ENCODE data around the gene MAN2C1.

Gene MAN2C1

DNA sequence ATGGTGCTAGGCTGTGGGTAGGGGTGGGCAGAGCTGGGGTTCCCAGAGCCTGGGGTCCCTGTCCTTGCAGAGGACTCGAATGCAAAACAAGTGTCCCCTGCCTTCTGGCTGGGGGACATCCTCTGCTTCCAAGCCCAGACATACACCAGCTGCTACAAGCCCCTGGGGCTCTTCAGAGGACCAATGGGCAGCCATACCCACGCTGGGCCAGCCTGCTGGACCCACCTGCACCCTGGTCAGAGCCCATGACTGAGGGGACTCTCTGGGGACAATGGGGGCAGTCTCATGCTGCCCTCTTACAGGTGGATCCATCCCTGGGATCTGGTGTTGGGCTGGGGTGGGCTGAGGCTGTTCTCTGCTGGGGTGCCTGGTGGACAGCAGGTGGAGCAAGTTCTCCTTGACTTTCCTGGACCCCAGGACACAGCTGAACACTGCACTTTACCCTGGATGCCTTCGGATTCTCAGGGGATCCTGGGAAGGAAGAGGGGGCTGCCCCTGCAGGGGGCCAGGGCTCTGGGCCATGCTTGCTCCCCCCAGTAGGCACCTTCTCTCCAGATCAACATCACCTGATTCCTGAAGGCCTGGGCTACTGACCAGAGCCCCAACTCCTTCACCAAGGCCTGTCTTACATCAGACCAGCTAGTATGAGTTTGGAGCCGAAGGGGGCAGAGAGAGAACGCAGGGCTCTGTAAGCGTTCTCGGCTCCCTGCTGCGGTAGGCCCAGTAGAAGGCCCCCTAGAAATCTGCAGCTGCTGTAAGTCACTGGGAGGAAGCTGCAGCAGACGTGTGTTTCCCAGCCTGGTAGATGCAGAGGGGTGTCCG is 39.7 kb downstream of the MAN2C1 start (continued):
- TF ChIP-seq BACH2 (CRISPR knock-in tag; IDR thresholded peaks at IDR 0.05; ENCODE audit: borderline replicate concordance) (no peak), TCF4 (CRISPR knock-in tag; IDR thresholded peaks at IDR 0.05; ENCODE audit: borderline replicate concordance) (no peak)

DNA sequence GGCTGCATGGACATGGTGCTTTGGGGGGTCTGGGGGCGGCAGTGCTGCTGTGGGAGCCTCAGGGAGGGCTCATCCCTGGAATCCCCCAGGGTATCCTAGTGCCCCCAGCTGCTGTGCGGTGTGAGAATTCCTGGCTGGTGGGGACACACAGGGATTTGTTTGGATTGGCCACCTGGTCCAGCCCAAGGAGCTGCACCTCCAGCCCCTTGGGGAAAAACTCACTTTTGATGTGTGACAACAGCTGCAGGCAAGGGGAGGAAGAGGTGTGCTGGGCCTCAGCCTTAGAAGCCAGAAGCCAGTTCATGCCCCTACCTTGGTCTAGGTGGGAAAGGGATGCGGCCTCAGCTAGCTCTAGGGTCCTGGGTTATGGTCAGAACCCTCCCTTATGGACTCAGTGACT is 40.9 kb downstream of the MAN2C1 start:
- ATAC-seq, result no peak
- TF ChIP-seq ZNF565 (CRISPR knock-in tag; conservative IDR thresholded peaks at IDR 0.05; ENCODE audit: low read depth), result no peak
- TF ChIP-seq ISL1 (CRISPR knock-in tag; IDR thresholded peaks at IDR 0.05), result no peak
- TF ChIP-seq TOX (CRISPR knock-in tag; IDR thresholded peaks at IDR 0.05; ENCODE audit: borderline replicate concordance), result no peak
- no peak for TF ChIP-seq RARB (CRISPR knock-in tag; IDR thresholded peaks at IDR 0.05)
- no peak for TF ChIP-seq ZC3H10 (CRISPR knock-in tag; IDR thresholded peaks at IDR 0.05)
- TF ChIP-seq, protein P1, sequence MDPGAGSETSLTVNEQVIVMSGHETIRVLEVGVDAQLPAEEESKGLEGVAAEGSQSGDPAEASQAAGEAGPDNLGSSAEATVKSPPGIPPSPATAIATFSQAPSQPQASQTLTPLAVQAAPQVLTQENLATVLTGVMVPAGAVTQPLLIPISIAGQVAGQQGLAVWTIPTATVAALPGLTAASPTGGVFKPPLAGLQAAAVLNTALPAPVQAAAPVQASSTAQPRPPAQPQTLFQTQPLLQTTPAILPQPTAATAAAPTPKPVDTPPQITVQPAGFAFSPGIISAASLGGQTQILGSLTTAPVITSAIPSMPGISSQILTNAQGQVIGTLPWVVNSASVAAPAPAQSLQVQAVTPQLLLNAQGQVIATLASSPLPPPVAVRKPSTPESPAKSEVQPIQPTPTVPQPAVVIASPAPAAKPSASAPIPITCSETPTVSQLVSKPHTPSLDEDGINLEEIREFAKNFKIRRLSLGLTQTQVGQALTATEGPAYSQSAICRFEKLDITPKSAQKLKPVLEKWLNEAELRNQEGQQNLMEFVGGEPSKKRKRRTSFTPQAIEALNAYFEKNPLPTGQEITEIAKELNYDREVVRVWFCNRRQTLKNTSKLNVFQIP (CRISPR knock-in tag; IDR thresholded peaks at IDR 0.05; ENCODE audit: borderline replicate concordance, low read depth), result no peak
- no peak for TF ChIP-seq ARNTL (CRISPR knock-in tag; IDR thresholded peaks at IDR 0.05; ENCODE audit: borderline replicate concordance, low read depth)
- no peak for TF ChIP-seq GLIS3 (CRISPR knock-in tag; IDR thresholded peaks at IDR 0.05)
- TF ChIP-seq, protein P2, sequence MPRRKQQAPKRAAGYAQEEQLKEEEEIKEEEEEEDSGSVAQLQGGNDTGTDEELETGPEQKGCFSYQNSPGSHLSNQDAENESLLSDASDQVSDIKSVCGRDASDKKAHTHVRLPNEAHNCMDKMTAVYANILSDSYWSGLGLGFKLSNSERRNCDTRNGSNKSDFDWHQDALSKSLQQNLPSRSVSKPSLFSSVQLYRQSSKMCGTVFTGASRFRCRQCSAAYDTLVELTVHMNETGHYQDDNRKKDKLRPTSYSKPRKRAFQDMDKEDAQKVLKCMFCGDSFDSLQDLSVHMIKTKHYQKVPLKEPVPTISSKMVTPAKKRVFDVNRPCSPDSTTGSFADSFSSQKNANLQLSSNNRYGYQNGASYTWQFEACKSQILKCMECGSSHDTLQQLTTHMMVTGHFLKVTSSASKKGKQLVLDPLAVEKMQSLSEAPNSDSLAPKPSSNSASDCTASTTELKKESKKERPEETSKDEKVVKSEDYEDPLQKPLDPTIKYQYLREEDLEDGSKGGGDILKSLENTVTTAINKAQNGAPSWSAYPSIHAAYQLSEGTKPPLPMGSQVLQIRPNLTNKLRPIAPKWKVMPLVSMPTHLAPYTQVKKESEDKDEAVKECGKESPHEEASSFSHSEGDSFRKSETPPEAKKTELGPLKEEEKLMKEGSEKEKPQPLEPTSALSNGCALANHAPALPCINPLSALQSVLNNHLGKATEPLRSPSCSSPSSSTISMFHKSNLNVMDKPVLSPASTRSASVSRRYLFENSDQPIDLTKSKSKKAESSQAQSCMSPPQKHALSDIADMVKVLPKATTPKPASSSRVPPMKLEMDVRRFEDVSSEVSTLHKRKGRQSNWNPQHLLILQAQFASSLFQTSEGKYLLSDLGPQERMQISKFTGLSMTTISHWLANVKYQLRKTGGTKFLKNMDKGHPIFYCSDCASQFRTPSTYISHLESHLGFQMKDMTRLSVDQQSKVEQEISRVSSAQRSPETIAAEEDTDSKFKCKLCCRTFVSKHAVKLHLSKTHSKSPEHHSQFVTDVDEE (CRISPR knock-in tag; IDR thresholded peaks at IDR 0.05), result no peak
- TF ChIP-seq, protein P3, sequence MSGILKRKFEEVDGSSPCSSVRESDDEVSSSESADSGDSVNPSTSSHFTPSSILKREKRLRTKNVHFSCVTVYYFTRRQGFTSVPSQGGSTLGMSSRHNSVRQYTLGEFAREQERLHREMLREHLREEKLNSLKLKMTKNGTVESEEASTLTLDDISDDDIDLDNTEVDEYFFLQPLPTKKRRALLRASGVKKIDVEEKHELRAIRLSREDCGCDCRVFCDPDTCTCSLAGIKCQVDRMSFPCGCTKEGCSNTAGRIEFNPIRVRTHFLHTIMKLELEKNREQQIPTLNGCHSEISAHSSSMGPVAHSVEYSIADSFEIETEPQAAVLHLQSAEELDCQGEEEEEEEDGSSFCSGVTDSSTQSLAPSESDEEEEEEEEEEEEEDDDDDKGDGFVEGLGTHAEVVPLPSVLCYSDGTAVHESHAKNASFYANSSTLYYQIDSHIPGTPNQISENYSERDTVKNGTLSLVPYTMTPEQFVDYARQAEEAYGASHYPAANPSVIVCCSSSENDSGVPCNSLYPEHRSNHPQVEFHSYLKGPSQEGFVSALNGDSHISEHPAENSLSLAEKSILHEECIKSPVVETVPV (CRISPR knock-in tag; IDR thresholded peaks at IDR 0.05), result no peak
- TF ChIP-seq ZFP30 (CRISPR knock-in tag; IDR thresholded peaks at IDR 0.05), result no peak

DNA sequence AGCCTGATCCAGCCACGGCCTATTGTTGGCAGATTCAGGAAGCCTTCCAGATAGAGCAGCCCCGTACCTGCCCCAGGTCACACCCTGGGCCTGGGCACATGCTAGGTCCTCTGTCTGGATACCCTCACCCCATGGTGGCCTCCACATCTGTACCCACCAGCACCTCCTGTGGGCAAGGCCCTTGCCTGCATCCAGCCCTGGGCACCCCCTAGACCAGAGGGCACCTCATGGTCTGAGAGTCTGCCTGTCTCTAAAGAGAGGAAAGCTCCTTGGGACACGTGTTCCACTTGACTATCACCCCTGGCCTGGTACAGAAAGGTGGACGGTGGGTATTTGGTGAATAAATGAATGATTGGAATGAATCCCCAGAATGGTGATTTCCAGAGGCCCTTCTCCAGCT is 41.4 kb downstream of the MAN2C1 start:
- no peak for ATAC-seq
- TF ChIP-seq, protein P3 (CRISPR knock-in tag; IDR thresholded peaks at IDR 0.05), result no peak
- TF ChIP-seq ZNF8 (CRISPR knock-in tag; IDR thresholded peaks at IDR 0.05) (no peak), TOX (CRISPR knock-in tag; IDR thresholded peaks at IDR 0.05; ENCODE audit: borderline replicate concordance) (no peak), PPARA (CRISPR knock-in tag; IDR thresholded peaks at IDR 0.05; ENCODE audit: borderline replicate concordance) (no peak), RARB (CRISPR knock-in tag; IDR thresholded peaks at IDR 0.05) (no peak), ZNF70 (CRISPR knock-in tag; IDR thresholded peaks at IDR 0.05) (no peak), ESRRG (CRISPR knock-in tag; IDR thresholded peaks at IDR 0.05) (no peak), OSR1 (CRISPR knock-in tag; IDR thresholded peaks at IDR 0.05) (no peak), ZC3H10 (CRISPR knock-in tag; IDR thresholded peaks at IDR 0.05) (no peak), ZFP30 (CRISPR knock-in tag; IDR thresholded peaks at IDR 0.05) (no peak), GLIS3 (CRISPR knock-in tag; IDR thresholded peaks at IDR 0.05) (no peak), ZFP3 (CRISPR knock-in tag; IDR thresholded peaks at IDR 0.05) (no peak), ARNTL (CRISPR knock-in tag; IDR thresholded peaks at IDR 0.05; ENCODE audit: borderline replicate concordance, low read depth) (no peak), ZNF565 (CRISPR knock-in tag; conservative IDR thresholded peaks at IDR 0.05; ENCODE audit: low read depth) (no peak), CSDC2 (CRISPR knock-in tag; IDR thresholded peaks at IDR 0.05) (no peak), SNAI2 (CRISPR knock-in tag; IDR thresholded peaks at IDR 0.05) (no peak), TCF4 (CRISPR knock-in tag; IDR thresholded peaks at IDR 0.05; ENCODE audit: borderline replicate concordance) (no peak)
- TF ChIP-seq, protein P2 (CRISPR knock-in tag; IDR thresholded peaks at IDR 0.05), result no peak
- TF ChIP-seq, protein P4, sequence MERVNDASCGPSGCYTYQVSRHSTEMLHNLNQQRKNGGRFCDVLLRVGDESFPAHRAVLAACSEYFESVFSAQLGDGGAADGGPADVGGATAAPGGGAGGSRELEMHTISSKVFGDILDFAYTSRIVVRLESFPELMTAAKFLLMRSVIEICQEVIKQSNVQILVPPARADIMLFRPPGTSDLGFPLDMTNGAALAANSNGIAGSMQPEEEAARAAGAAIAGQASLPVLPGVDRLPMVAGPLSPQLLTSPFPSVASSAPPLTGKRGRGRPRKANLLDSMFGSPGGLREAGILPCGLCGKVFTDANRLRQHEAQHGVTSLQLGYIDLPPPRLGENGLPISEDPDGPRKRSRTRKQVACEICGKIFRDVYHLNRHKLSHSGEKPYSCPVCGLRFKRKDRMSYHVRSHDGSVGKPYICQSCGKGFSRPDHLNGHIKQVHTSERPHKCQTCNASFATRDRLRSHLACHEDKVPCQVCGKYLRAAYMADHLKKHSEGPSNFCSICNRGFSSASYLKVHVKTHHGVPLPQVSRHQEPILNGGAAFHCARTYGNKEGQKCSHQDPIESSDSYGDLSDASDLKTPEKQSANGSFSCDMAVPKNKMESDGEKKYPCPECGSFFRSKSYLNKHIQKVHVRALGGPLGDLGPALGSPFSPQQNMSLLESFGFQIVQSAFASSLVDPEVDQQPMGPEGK (CRISPR knock-in tag; IDR thresholded peaks at IDR 0.05; ENCODE audit: borderline replicate concordance), result no peak
- TF ChIP-seq, protein P5, sequence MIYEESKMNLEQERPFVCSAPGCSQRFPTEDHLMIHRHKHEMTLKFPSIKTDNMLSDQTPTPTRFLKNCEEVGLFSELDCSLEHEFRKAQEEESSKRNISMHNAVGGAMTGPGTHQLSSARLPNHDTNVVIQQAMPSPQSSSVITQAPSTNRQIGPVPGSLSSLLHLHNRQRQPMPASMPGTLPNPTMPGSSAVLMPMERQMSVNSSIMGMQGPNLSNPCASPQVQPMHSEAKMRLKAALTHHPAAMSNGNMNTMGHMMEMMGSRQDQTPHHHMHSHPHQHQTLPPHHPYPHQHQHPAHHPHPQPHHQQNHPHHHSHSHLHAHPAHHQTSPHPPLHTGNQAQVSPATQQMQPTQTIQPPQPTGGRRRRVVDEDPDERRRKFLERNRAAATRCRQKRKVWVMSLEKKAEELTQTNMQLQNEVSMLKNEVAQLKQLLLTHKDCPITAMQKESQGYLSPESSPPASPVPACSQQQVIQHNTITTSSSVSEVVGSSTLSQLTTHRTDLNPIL (CRISPR knock-in tag; IDR thresholded peaks at IDR 0.05; ENCODE audit: low read depth), result no peak

Data from SK-N-SH treated with all-trans-retinoic acid at 6 μM for 48 hours (cell line).